ENCODE results near the gene NKX1-1.

- TF ChIP-seq CTCF (IDR thresholded peaks at IDR 0.05) (no peak), RELA (CRISPR knock-in tag; IDR thresholded peaks at IDR 0.05; ENCODE audit: borderline replicate concordance) (no peak), IRF2 (CRISPR knock-in tag; IDR thresholded peaks at IDR 0.05; ENCODE audit: borderline replicate concordance, low read depth) (no peak), E2F5 (CRISPR knock-in tag; IDR thresholded peaks at IDR 0.05) (no peak), ZNF232 (CRISPR knock-in tag; IDR thresholded peaks at IDR 0.05) (no peak), E2F1 (CRISPR knock-in tag; IDR thresholded peaks at IDR 0.05) (no peak)
Measured at GRCh38 chr4:1369479-1370079, 36.7 kb downstream of the NKX1-1 start.
